ENCODE measurements around the gene CUBN. TPM values are rescaled to one million over a fixed set of nuclear protein-coding genes. Genes with fewer than 3 reads are reported as not detected.

Gene CUBN
- total and polyA plus RNA-seq, 9 of the 15 experiments (the other 6 are each of a cell fraction or from before 2014, with no cell fraction given) = 0.04 to 0.33 (median 0.09) TPM

GRCh38 chr10:16909271-16909767 is 220.3 kb downstream of the CUBN start:
- Histone ChIP-seq H4K20me1 (replicated peaks; ENCODE audit: control insufficient read depth, insufficient read depth, low read length) (no peaks in the 10 kb centered on the region), H3K4me1 (replicated peaks in 1 of 2; ENCODE audit: control insufficient read depth in 2 of 2, insufficient read depth in 2 of 2, low read length in 2 of 2) (peaks cover 0 to 3% of the 10 kb centered on the region in 2 experiments; a peak in 2 of 5 replicates), H3K27ac (ENCODE audit: extremely low read depth, low read depth, low read length) (no peak overlapping the region), H3K9ac (ENCODE audit: insufficient read depth in 1 of 2, low read depth in 2 of 2, low read length in 2 of 2) (no peak overlapping the region), H3K36me3 (ENCODE audit: control insufficient read depth, insufficient read depth, low read length) (no peaks in the 10 kb centered on the region), H3K4me2 (ENCODE audit: insufficient read depth, low read length) (no peak overlapping the region), H3K9me3 (replicated peaks; ENCODE audit: control insufficient read depth, insufficient read depth, low read depth, low read length) (no peaks in the 10 kb centered on the region), H2AFZ (ENCODE audit: low read depth, low read length) (no peak overlapping the region), H3K27me3 (ENCODE audit: control insufficient read depth in 2 of 2, insufficient read depth in 2 of 2, low read length in 2 of 2) (no peaks in the 10 kb centered on the region; a peak in 1 of 5 replicates), H3K9me1 (ENCODE audit: control insufficient read depth, insufficient read depth, low read length) (no peaks in the 10 kb centered on the region), H3K4me3 (no peak overlapping the region), H3K79me2 (ENCODE audit: control insufficient read depth, insufficient read depth, low read length) (no peaks in the 10 kb centered on the region)
- DNase-seq (ENCODE audit: extremely low read depth in 1 of 4, low spot score in 3 of 4) (no peak), FAIRE-seq (no peak), ATAC-seq (no peak)
- ChIA-PET POLR2A (no interaction called here), CTCF (ENCODE audit: low intra/inter-chr PET ratio) (no interaction called here)
- WGBS (ENCODE audit: insufficient coverage, low coverage, missing lambda C conversion rate) = 27% methylated on average over 1 of the region's 1 CpG
- BruUV-seq (replicated peaks) = no TSS peak
- intact Hi-C loops (cut with micrococcal nuclease) (no loop called here), in situ Hi-C loops (cut with MboI) (no loop called here)
- TF ChIP-seq TEAD2 (tag; IDR thresholded peaks at IDR 0.05) (no peak), DMBX1 (CRISPR knock-in tag; IDR thresholded peaks at IDR 0.05; ENCODE audit: borderline replicate concordance) (no peak), PHTF2 (CRISPR knock-in tag; IDR thresholded peaks at IDR 0.05) (no peak), POLR2H (tag; IDR thresholded peaks at IDR 0.05; ENCODE audit: low read depth) (no peak), ZSCAN32 (CRISPR knock-in tag; IDR thresholded peaks at IDR 0.05) (0 out of 2 replicates have a peak, but pooled peaks have one; percentile 35), ATF3 (IDR thresholded peaks at IDR 0.05) (peak; percentile 32; the same call in 1 of the 2 replicates), ATF3 (CRISPR knock-in tag; conservative IDR thresholded peaks at IDR 0.05) (no peak), KLF16 (IDR thresholded peaks at IDR 0.05) (no peak), CGGBP1 (CRISPR knock-in tag; IDR thresholded peaks at IDR 0.05) (no peak), CEBPG (CRISPR knock-in tag; IDR thresholded peaks at IDR 0.05) (no peak), CEBPG (tag; conservative IDR thresholded peaks at IDR 0.05 in 1 of 2, IDR thresholded peaks at IDR 0.05 in 1 of 2) (peak; percentile 50 to 58; a peak in 3 of 4 replicates), CBX8 (IDR thresholded peaks at IDR 0.05; ENCODE audit: borderline replicate concordance, extremely low read depth, low read depth, low read length, poor library complexity, severe bottlenecking) (no peak), ATF2 (CRISPR knock-in tag; IDR thresholded peaks at IDR 0.05) (no peak), CHCHD3 (CRISPR knock-in tag; IDR thresholded peaks at IDR 0.05) (no peak)

Data from K562 (cell line).